SHP77 treated with DMSO at 0.1 percent for 48 hours (cell line): ENCODE data around the gene ITGA3.

ENCODE experiments used
- DNase-seq: peaks from one replicate; lab custom pipeline; 2025; lab: John Stamatoyannopoulos, UW

The ITGA3 gene

GRCh38 chr17:50094753-50095619, 39.1 kb downstream of the ITGA3 start, which contains the start of gene PDK2:
PDK2 (plus strand) TSS chr17:50095351; CDS start chr17:50095436, 85 bp downstream.
- DNase-seq = no peak

GRCh38 chr17:50095626-50096037, 39.7 kb downstream of the ITGA3 start:
- DNase-seq = no peak

GRCh38 chr17:50096092-50096491, 40.2 kb downstream of the ITGA3 start:
- no peak for DNase-seq

GRCh38 chr17:50096758-50097157, 40.8 kb downstream of the ITGA3 start:
- DNase-seq = no peak

- no peak for DNase-seq
Measured at GRCh38 chr17:50097455-50097854, 41.5 kb downstream of the ITGA3 start.

- DNase-seq = no peak
Measured at GRCh38 chr17:50097926-50098325, 42.0 kb downstream of the ITGA3 start.

- DNase-seq = no peak
Measured at GRCh38 chr17:50098583-50098982, 42.7 kb downstream of the ITGA3 start.

- DNase-seq = no peak
Measured at GRCh38 chr17:50099003-50099402, 43.1 kb downstream of the ITGA3 start.

GRCh38 chr17:50100480-50100883, 44.6 kb downstream of the ITGA3 start:
- no peak for DNase-seq

GRCh38 chr17:50100921-50101345, 45.0 kb downstream of the ITGA3 start:
- no peak for DNase-seq

GRCh38 chr17:50101346-50102163, 45.6 kb downstream of the ITGA3 start:
- DNase-seq = no peak

GRCh38 chr17:50102164-50102991, 46.5 kb downstream of the ITGA3 start:
- no peak for DNase-seq

GRCh38 chr17:50103252-50103651, 47.3 kb downstream of the ITGA3 start:
- DNase-seq = no peak

- DNase-seq = no peak
Measured at GRCh38 chr17:50103941-50104340, 48.0 kb downstream of the ITGA3 start.

GRCh38 chr17:50105811-50106210, 49.9 kb downstream of the ITGA3 start:
- no peak for DNase-seq

- DNase-seq = no peak
Measured at GRCh38 chr17:50106393-50107131, 50.7 kb downstream of the ITGA3 start.

GRCh38 chr17:50107790-50108414, 52.0 kb downstream of the ITGA3 start:
- no peak for DNase-seq

- DNase-seq = no peak
Measured at GRCh38 chr17:50108556-50108955, 52.6 kb downstream of the ITGA3 start.

- DNase-seq = no peak
Measured at GRCh38 chr17:50109207-50109606, 53.3 kb downstream of the ITGA3 start.

- no peak for DNase-seq
Measured at GRCh38 chr17:50109785-50110184, 53.9 kb downstream of the ITGA3 start.
